Right atrium auricular region (tissue), 2 donors: ENCODE measurements around the gene CAST. TPM values are rescaled to one million over a fixed set of nuclear protein-coding genes. Genes with fewer than 3 reads are reported as not detected.

Experiments
- DNase-seq: peaks from one replicate; pipeline ENCODE4 v3.0.0-alpha.2; 2019; ENCODE audit warnings: low spot score
- H3K27ac ChIP-seq, 2 donors: fragments of 200-600 bp; sonication (generic); 1 replicate in 1 of 2; 2 replicates in 1 of 2; pipeline ENCODE4 v1.5.1; 2016 to 2019
- H3K27me3 ChIP-seq, 2 donors: fragments of 200-600 bp; sonication (generic); one replicate each; pipeline versions ENCODE4 v1.5.1 to v1.6.0; 2017 to 2019
- H3K36me3 ChIP-seq: fragments of 200-600 bp; sonication (generic); one replicate; pipeline ENCODE4 v1.5.1; 2016
- H3K4me1 ChIP-seq, 2 donors: fragments of 200-600 bp; sonication (generic); one replicate each; pipeline versions ENCODE4 v1.5.1 to v1.6.0; 2017 to 2019
- H3K4me3 ChIP-seq, 2 donors: fragments of 200-600 bp; sonication (generic); 1 replicate in 1 of 2; 2 replicates in 1 of 2; pipeline ENCODE4 v1.5.1; 2017 to 2019; ENCODE audit warnings: mild to moderate bottlenecking in 1 of 2, moderate library complexity in 1 of 2
- H3K9me3 ChIP-seq, 2 donors: fragments of 200-600 bp; sonication (generic); one replicate each; pipeline ENCODE4 v1.5.1; 2019
- CTCF ChIP-seq, 2 donors: fragments of 200-600 bp; sonication (generic); IDR thresholded peaks; one replicate each; pipeline ENCODE4 v1.5.1; 2019; ENCODE audit warnings: antibody characterized with exemption in 2 of 2
- total RNA-seq, 2 donors: library from RNA; depleted of rRNA; stranded (reverse); fragments of >200 nt; gene quantifications; one replicate each; pipeline ENCODE4 v1.1.0, GENCODE V29; 2016

The CAST gene
- total RNA-seq, 2 donors from 2014 or later, result 439 to 631 TPM

GRCh38 chr5:96679293-96679692, 17.1 kb downstream of the CAST start:
- H3K4me3 ChIP-seq, result no peak overlapping the region
- peaks cover 0 to 36% of the 10 kb centered on the region in 2 donors for H3K4me1 ChIP-seq
- H3K27ac ChIP-seq, result peak overlapping the region; percentile 12 to 48
- no peaks in the 10 kb centered on the region for H3K27me3 ChIP-seq
- no peaks in the 10 kb centered on the region for H3K36me3 ChIP-seq
- TF ChIP-seq CTCF (IDR thresholded peaks at IDR 0.05), result no peak
- no peaks in the 10 kb centered on the region for H3K9me3 ChIP-seq
- no peak for DNase-seq

- Histone ChIP-seq H3K4me1 (peaks cover 0 to 26% of the 10 kb centered on the region in 2 donors), H3K27me3 (no peaks in the 10 kb centered on the region), H3K36me3 (peaks cover 4% of the 10 kb centered on the region), H3K9me3 (no peaks in the 10 kb centered on the region), H3K4me3 (no peak overlapping the region), H3K27ac (peak overlapping the region; percentile 1 to 26)
- no peak for TF ChIP-seq CTCF (IDR thresholded peaks at IDR 0.05)
- no peak for DNase-seq
These were observed 18.7 kb downstream of the CAST start for GRCh38 chr5:96680759-96681470.

DNA sequence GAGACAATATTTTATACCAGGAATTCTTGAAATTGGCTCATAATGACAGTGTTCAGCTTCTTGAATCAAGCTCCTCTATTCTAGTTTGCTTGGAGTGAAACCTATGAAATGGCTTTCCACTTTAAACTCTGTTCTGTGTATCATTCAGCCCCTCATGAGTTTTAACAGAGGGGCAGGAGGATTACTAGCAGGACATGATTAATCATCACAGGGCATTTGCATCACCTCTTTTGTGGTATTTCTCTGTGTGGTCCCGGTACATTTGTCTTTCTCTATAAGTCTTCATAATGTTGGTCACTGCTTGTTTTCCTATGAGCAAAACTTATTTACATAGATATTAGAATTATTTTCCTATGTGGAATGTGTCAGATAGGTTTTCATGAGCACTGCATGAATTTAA, 21.2 kb downstream of the CAST start:
- no peaks in the 10 kb centered on the region for H3K27me3 ChIP-seq
- no peaks in the 10 kb centered on the region for H3K9me3 ChIP-seq
- H3K36me3 ChIP-seq, result peaks cover 7% of the 10 kb centered on the region
- H3K27ac ChIP-seq, result no peak overlapping the region
- no peak for DNase-seq
- H3K4me3 ChIP-seq, result no peak overlapping the region
- peaks cover 0 to 36% of the 10 kb centered on the region in 2 donors for H3K4me1 ChIP-seq
- TF ChIP-seq CTCF (IDR thresholded peaks at IDR 0.05), result no peak

DNA sequence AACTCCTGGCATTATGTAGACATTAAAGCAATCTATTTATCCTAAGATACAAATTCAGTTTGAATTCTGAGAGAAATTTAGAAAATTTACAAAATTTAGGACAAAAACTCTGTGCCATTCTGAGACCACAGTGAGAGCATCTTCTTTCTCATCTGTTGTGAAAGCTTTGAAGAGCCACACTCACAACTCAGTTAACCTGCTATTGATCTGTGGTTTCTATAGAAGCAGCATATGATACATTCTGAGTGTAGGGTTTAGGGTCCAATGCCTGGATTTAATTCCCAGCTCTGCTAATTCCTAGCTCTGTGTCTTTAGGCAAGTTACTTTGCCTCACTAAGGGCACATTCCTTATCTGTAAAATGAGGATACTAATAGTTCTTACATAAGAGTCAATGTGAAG, 21.6 kb downstream of the CAST start:
- Histone ChIP-seq H3K4me1 (peaks cover 0 to 31% of the 10 kb centered on the region in 2 donors), H3K4me3 (no peak overlapping the region)
- no peak for TF ChIP-seq CTCF (IDR thresholded peaks at IDR 0.05)

GRCh38 chr5:96687080-96687479, 24.9 kb downstream of the CAST start:
- Histone ChIP-seq H3K27ac (no peak overlapping the region), H3K9me3 (no peaks in the 10 kb centered on the region), H3K27me3 (no peaks in the 10 kb centered on the region), H3K36me3 (peaks cover 7% of the 10 kb centered on the region), H3K4me1 (peaks cover 0 to 15% of the 10 kb centered on the region in 2 donors), H3K4me3 (no peak overlapping the region)
- DNase-seq, result no peak
- no peak for TF ChIP-seq CTCF (IDR thresholded peaks at IDR 0.05)

More for the DNA sequence above, 21.6 kb downstream of the CAST start:
- peaks cover 7% of the 10 kb centered on the region for H3K36me3 ChIP-seq
- H3K27me3 ChIP-seq, result no peaks in the 10 kb centered on the region
- no peak for DNase-seq
- no peak overlapping the region for H3K27ac ChIP-seq
- H3K9me3 ChIP-seq, result no peaks in the 10 kb centered on the region
